Measurements from ENCODE around the gene APOA4.

GRCh38 chr11:116844722-116845121, 21.6 kb upstream of the APOA4 start:
- TF ChIP-seq POLR2A (IDR thresholded peaks at IDR 0.05) (no peak), CTCF (IDR thresholded peaks at IDR 0.05) (no peak)
